GM23338 (cell line): ENCODE measurements around the gene IFT88. TPM values are rescaled to one million over a fixed set of nuclear protein-coding genes. Genes with fewer than 3 reads are reported as not detected.

Source experiments
- ATAC-seq: fragments of 200-7000 bp; cut with Tn5 transposase; 3 replicates; pipeline ENCODE4 v1.9.1; 2020
- DNase-seq: peaks from one replicate; pipeline ENCODE4 v3.0.0-alpha.2; 2015; ENCODE audit warnings: low spot score
- H2AFZ ChIP-seq: fragments of 200-600 bp; sonication (generic); 2 replicates; pipeline ENCODE4 v1.8.0; 2016; ENCODE audit warnings: antibody characterized with exemption, mild to moderate bottlenecking, moderate library complexity
- H3F3A ChIP-seq: fragments of 200-600 bp; sonication (generic); replicated peaks from 2 replicates; pipeline ENCODE4 v1.8.0; 2017; ENCODE audit warnings: antibody characterized with exemption, mixed run types, low read depth
- H3K27ac ChIP-seq: fragments of 200-600 bp; sonication (generic); 2 replicates; pipeline ENCODE4 v1.6.1; 2016; ENCODE audit warnings: low read depth
- H3K27me3 ChIP-seq: fragments of 200-600 bp; sonication (generic); 2 replicates; pipeline ENCODE4 v1.8.0; 2016; ENCODE audit warnings: mild to moderate bottlenecking, mixed run types, moderate library complexity; ENCODE audit not compliant: insufficient read depth
- H3K36me3 ChIP-seq: fragments of 200-600 bp; sonication (generic); 2 replicates; pipeline ENCODE4 v1.8.0; 2016; ENCODE audit warnings: mild to moderate bottlenecking; ENCODE audit not compliant: insufficient read depth
- H3K4me1 ChIP-seq: fragments of 200-600 bp; sonication (generic); 2 replicates; pipeline ENCODE4 v1.8.0; 2016; ENCODE audit warnings: mild to moderate bottlenecking, moderate library complexity; ENCODE audit not compliant: insufficient read depth
- H3K4me2 ChIP-seq: fragments of 200-600 bp; sonication (generic); 2 replicates; pipeline ENCODE4 v1.7.1; 2017; ENCODE audit warnings: mixed run types
- H3K4me3 ChIP-seq: fragments of 200-600 bp; sonication (generic); 2 replicates; pipeline ENCODE4 v1.6.1; 2016; ENCODE audit warnings: mixed run types
- H3K79me2 ChIP-seq: fragments of 200-600 bp; sonication (generic); replicated peaks from 2 replicates; pipeline ENCODE4 v1.8.0; 2017; ENCODE audit warnings: mild to moderate bottlenecking; ENCODE audit not compliant: insufficient read depth
- H3K9me2 ChIP-seq: fragments of 200-600 bp; sonication (generic); 2 replicates; pipeline ENCODE4 v1.8.0; 2017; ENCODE audit not compliant: insufficient read depth
- H4K20me1 ChIP-seq: fragments of 200-600 bp; sonication (generic); replicated peaks from 2 replicates; pipeline ENCODE4 v1.8.0; 2017; ENCODE audit warnings: mild to moderate bottlenecking; ENCODE audit not compliant: insufficient read depth
- H3K27ac Mint-ChIP-seq: 2 replicates; pipeline ENCODE4 v1.8.0; 2020; ENCODE audit warnings: inconsistent platforms, mild to moderate bottlenecking, moderate library complexity, mixed read lengths
- H3K27me3 Mint-ChIP-seq: 3 replicates; pipeline ENCODE4 v1.8.0; 2022; ENCODE audit warnings: low read depth, mild to moderate bottlenecking, moderate library complexity, mixed read lengths, inconsistent platforms; ENCODE audit not compliant: insufficient read depth, poor library complexity
- H3K36me3 Mint-ChIP-seq: 3 replicates; pipeline ENCODE4 v1.8.0; 2021; ENCODE audit warnings: low read depth, mild to moderate bottlenecking, inconsistent platforms, moderate library complexity, mixed read lengths
- H3K4me1 Mint-ChIP-seq: 3 replicates; pipeline ENCODE4 v1.8.0; 2020; ENCODE audit warnings: mild to moderate bottlenecking, inconsistent platforms, mixed read lengths
- H3K4me3 Mint-ChIP-seq: 3 replicates; pipeline ENCODE4 v1.8.0; 2021; ENCODE audit warnings: moderate library complexity, mild to moderate bottlenecking, inconsistent platforms, mixed read lengths
- H3K9me3 Mint-ChIP-seq: 3 replicates; pipeline ENCODE4 v1.8.0; 2020; ENCODE audit warnings: moderate library complexity, mild to moderate bottlenecking, inconsistent platforms, mixed read lengths
- CTCF ChIP-seq, 2 experiments: fragments of 200-600 bp in 1 of 2; sonication (generic) in 1 of 2; conservative IDR thresholded peaks; 2 replicates each; pipeline versions ENCODE4 v1.5.1 to v1.6.1; 2016 to 2017; ENCODE audit warnings: antibody characterized with exemption in 2 of 2, low read depth in 2 of 2, mild to moderate bottlenecking in 2 of 2, moderate library complexity in 1 of 2
- EZH2 ChIP-seq: fragments of 200-600 bp; sonication (generic); IDR thresholded peaks from one replicate; pipeline ENCODE4 v1.8.0; 2017; ENCODE audit warnings: antibody characterized with exemption, mild to moderate bottlenecking, low read depth; ENCODE audit not compliant: unreplicated experiment
- EZH2phosphoT487 ChIP-seq: fragments of 200-600 bp; sonication (generic); IDR thresholded peaks from one replicate; pipeline ENCODE4 v1.8.1; 2018; ENCODE audit warnings: antibody characterized with exemption; ENCODE audit not compliant: unreplicated experiment
- JUNB ChIP-seq: IDR thresholded peaks from one replicate; pipeline ENCODE4 v1.6.1; 2016; ENCODE audit warnings: antibody characterized with exemption; ENCODE audit not compliant: unreplicated experiment
- NANOG ChIP-seq: IDR thresholded peaks from 2 replicates; pipeline ENCODE4 v1.6.1; 2016; ENCODE audit warnings: antibody characterized with exemption, borderline replicate concordance
- POLR2AphosphoS5 ChIP-seq: IDR thresholded peaks from 2 replicates; pipeline ENCODE4 v1.6.1; 2016; ENCODE audit warnings: antibody characterized with exemption, low read depth
- STAT1 ChIP-seq: IDR thresholded peaks from one replicate; pipeline ENCODE4 v1.6.1; 2016; ENCODE audit warnings: antibody characterized with exemption; ENCODE audit not compliant: unreplicated experiment
- ZNF114 ChIP-seq: fragments of 250-450 bp; sonication (Bioruptor Pico); IDR thresholded peaks from 2 replicates; pipeline ENCODE4 v1.5.0; 2020; ENCODE audit warnings: mild to moderate bottlenecking, moderate library complexity
- ZNF331 ChIP-seq: fragments of 250-450 bp; sonication (Bioruptor Pico); IDR thresholded peaks from 2 replicates; pipeline ENCODE4 v1.5.0; 2020; ENCODE audit warnings: low read depth, mild to moderate bottlenecking, moderate library complexity
- ZNF462 ChIP-seq: fragments of 250-450 bp; sonication (Bioruptor Pico); IDR thresholded peaks from 2 replicates; pipeline ENCODE4 v1.5.0; 2020; ENCODE audit warnings: mild to moderate bottlenecking, moderate library complexity
- polyA plus RNA-seq: library from polyadenylated mRNA; unstranded; fragments of >200 nt; fragmentation: Nextera tagmentation; extraction: Ambion mirVana; gene quantifications from 2 replicates; pipeline ENCODE4 v1.2.1, GENCODE V29; 2016
- total RNA-seq: library from RNA; depleted of rRNA; stranded (reverse); fragments of >200 nt; shearing (Covaris generic); gene quantifications from 2 replicates; pipeline ENCODE4 v1.2.3, GENCODE V29; 2014
- TF ChIP-seq, protein P1 (sequence below): IDR thresholded peaks from one replicate; pipeline ENCODE4 v1.6.1; 2018; ENCODE audit warnings: antibody characterized with exemption; ENCODE audit not compliant: unreplicated experiment

The IFT88 gene
- total and polyA plus RNA-seq, 2 experiments from 2014 or later, result 8.2 to 8.7 TPM

DNA sequence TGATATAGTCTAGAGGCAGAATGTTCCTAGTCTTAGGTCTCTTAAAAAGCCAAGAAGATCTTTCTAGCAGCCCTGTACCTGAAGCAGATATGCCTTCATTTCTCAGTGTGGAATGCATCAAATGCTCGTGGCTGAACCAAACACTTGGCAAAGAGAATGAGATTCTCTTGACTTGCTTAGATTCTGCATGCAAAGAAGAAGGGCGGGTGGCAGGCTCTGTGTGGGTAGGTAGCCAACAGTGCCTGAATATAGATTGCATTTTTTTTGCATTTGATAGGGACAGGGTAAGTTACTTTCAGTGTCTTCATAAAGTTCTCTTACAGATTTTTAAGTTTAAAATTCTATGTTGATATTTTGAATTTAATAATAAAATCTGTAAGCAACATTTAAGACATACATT, 27.3 kb downstream of the IFT88 start (continued):
- no peak for TF ChIP-seq CTCF (conservative IDR thresholded peaks at IDR 0.05; ENCODE audit: low read depth in 2 of 2)
- TF ChIP-seq JUNB, result no peak
- TF ChIP-seq ZNF331 (CRISPR knock-in tag), result no peak

- Histone ChIP-seq H3K79me2 (no peaks in the 10 kb centered on the region), H3K27me3 (no peaks in the 10 kb centered on the region), H2AFZ (no peak overlapping the region), H3K4me2 (no peak overlapping the region), H3K9me2 (no peaks in the 10 kb centered on the region), H3K4me3 (no peak overlapping the region), H3K36me3 (no peaks in the 10 kb centered on the region), H3K4me1 (no peaks in the 10 kb centered on the region), H3F3A (no peaks in the 10 kb centered on the region), H4K20me1 (no peaks in the 10 kb centered on the region), H3K27ac (no peak overlapping the region)
- Mint-ChIP-seq H3K4me1 (peaks cover 3% of the 10 kb centered on the region; the same call in 2 of the 3 replicates), H3K9me3 (no peaks in the 10 kb centered on the region), H3K4me3 (no peak overlapping the region), H3K27ac (no peak overlapping the region), H3K36me3 (no peaks in the 10 kb centered on the region), H3K27me3 (peaks cover 2% of the 10 kb centered on the region)
- ATAC-seq (no peak), DNase-seq (no peak)
- no peak for TF ChIP-seq EZH2phosphoT487
- no peak for TF ChIP-seq CTCF (conservative IDR thresholded peaks at IDR 0.05; ENCODE audit: low read depth in 2 of 2)
- TF ChIP-seq POLR2AphosphoS5, result no peak
- TF ChIP-seq, protein P1, sequence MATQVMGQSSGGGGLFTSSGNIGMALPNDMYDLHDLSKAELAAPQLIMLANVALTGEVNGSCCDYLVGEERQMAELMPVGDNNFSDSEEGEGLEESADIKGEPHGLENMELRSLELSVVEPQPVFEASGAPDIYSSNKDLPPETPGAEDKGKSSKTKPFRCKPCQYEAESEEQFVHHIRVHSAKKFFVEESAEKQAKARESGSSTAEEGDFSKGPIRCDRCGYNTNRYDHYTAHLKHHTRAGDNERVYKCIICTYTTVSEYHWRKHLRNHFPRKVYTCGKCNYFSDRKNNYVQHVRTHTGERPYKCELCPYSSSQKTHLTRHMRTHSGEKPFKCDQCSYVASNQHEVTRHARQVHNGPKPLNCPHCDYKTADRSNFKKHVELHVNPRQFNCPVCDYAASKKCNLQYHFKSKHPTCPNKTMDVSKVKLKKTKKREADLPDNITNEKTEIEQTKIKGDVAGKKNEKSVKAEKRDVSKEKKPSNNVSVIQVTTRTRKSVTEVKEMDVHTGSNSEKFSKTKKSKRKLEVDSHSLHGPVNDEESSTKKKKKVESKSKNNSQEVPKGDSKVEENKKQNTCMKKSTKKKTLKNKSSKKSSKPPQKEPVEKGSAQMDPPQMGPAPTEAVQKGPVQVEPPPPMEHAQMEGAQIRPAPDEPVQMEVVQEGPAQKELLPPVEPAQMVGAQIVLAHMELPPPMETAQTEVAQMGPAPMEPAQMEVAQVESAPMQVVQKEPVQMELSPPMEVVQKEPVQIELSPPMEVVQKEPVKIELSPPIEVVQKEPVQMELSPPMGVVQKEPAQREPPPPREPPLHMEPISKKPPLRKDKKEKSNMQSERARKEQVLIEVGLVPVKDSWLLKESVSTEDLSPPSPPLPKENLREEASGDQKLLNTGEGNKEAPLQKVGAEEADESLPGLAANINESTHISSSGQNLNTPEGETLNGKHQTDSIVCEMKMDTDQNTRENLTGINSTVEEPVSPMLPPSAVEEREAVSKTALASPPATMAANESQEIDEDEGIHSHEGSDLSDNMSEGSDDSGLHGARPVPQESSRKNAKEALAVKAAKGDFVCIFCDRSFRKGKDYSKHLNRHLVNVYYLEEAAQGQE, result no peak
- TF ChIP-seq ZNF114 (CRISPR knock-in tag), result no peak
- TF ChIP-seq ZNF331 (CRISPR knock-in tag), result no peak
- TF ChIP-seq EZH2, result no peak
- no peak for TF ChIP-seq NANOG
- no peak for TF ChIP-seq STAT1
- TF ChIP-seq JUNB, result no peak
- TF ChIP-seq ZNF462, result no peak
Measured at GRCh38 chr13:20607015-20607414, 40.1 kb downstream of the IFT88 start.
